Muscle layer of duodenum (tissue), 2 donors: Measurements from ENCODE around the gene CD164L2.
"Not testable (repeated sequence)": the region's sequence is repeated elsewhere in the genome, so short reads cannot be mapped to it uniquely, and the experiment has no call there.

Experiments
- H3K27ac ChIP-seq: one replicate; pipeline ENCODE4 v1.7.0; 2013; ENCODE audit warnings: mild to moderate bottlenecking, low read length
- H3K27me3 ChIP-seq: one replicate; pipeline ENCODE4 v1.7.0; 2013; ENCODE audit warnings: low read depth, mild to moderate bottlenecking, control low read depth, low read length
- H3K36me3 ChIP-seq, 2 donors: one replicate each; pipeline ENCODE4 v1.7.0; 2013; ENCODE audit warnings: low read length in 2 of 2, control low read depth in 1 of 2, mild to moderate bottlenecking in 1 of 2; ENCODE audit not compliant: insufficient read depth in 2 of 2, control insufficient read depth in 1 of 2
- H3K4me1 ChIP-seq, 2 donors: one replicate each; pipeline ENCODE4 v1.7.0; 2013; ENCODE audit warnings: low read length in 2 of 2, mild to moderate bottlenecking in 2 of 2, control low read depth in 1 of 2, moderate library complexity in 1 of 2; ENCODE audit not compliant: insufficient read depth in 2 of 2, control insufficient read depth in 1 of 2
- H3K4me3 ChIP-seq, 2 donors: one replicate each; pipeline ENCODE4 v1.7.0; 2013; ENCODE audit warnings: low read length in 2 of 2, low read depth in 1 of 2, mild to moderate bottlenecking in 1 of 2
- H3K9me3 ChIP-seq, 2 donors: one replicate each; pipeline ENCODE4 v1.7.0; 2013; ENCODE audit warnings: low read length in 2 of 2, control low read depth in 1 of 2, mild to moderate bottlenecking in 1 of 2; ENCODE audit not compliant: control insufficient read depth in 1 of 2
- donor health status: healthy.

Gene CD164L2

DNA sequence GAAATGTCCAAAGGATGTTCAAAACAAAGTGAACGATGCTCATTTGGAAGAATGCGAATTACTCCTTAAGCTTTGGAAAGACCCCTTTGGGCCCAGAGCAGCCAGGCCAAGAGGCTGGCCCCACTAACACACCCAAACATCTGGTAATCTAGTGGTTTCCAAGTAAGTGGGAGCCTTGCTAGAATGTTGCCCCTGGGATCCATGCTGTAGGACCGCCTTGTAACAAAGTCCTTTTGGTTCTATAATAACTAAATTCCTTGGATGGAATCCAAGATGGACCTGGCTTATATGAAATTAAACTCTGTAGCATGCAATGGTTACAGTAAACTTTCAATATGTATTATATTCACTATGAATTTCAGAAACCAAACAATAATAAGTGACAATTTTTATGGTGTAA is 34.6 kb upstream of the CD164L2 start:
- Histone ChIP-seq H3K4me1 (peaks cover 15 to 39% of the 10 kb centered on the region in 2 donors), H3K36me3 (peaks cover 47% of the 10 kb centered on the region in 2 donors), H3K27ac (peak overlapping the region; percentile 83), H3K4me3 (no peak overlapping the region), H3K27me3 (no peaks in the 10 kb centered on the region), H3K9me3 (no peaks in the 10 kb centered on the region)

GRCh38 chr1:27416387-27417111 is 33.4 kb upstream of the CD164L2 start:
- peaks cover 55 to 57% of the 10 kb centered on the region in 2 donors for H3K36me3 ChIP-seq
- H3K27me3 ChIP-seq = no peaks in the 10 kb centered on the region
- H3K9me3 ChIP-seq = no peaks in the 10 kb centered on the region
- H3K27ac ChIP-seq = no peak overlapping the region
- no peak overlapping the region for H3K4me3 ChIP-seq
- H3K4me1 ChIP-seq = peaks cover 15 to 36% of the 10 kb centered on the region in 2 donors

DNA sequence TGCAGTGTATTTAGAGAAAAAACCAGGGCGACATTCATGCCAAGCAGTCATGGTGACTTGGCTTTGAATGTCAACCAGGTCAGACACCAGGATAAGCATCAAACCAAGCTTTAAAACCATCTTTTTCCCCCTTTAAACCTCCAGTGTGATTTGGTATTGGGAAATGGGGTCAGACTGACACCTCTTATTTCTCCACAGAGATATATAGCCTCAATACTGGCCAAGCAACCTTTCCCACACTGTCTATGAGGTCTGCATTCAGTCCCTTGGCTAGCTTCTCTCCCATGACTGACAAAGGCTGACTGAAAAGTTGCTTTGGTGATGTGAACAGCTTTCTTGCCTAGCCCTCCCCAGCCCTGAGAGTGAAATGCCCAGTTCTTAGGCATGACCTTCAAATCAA is 31.0 kb upstream of the CD164L2 start:
- H3K4me1 ChIP-seq = peaks cover 14 to 31% of the 10 kb centered on the region in 2 donors
- H3K9me3 ChIP-seq = no peaks in the 10 kb centered on the region
- H3K4me3 ChIP-seq = no peak overlapping the region
- no peaks in the 10 kb centered on the region for H3K27me3 ChIP-seq
- H3K27ac ChIP-seq = no peak overlapping the region
- peaks cover 73 to 79% of the 10 kb centered on the region in 2 donors for H3K36me3 ChIP-seq

GRCh38 chr1:27413004-27413403 is 29.9 kb upstream of the CD164L2 start:
- Histone ChIP-seq H3K27me3 (no peaks in the 10 kb centered on the region), H3K9me3 (no peaks in the 10 kb centered on the region), H3K4me1 (peaks cover 6 to 20% of the 10 kb centered on the region in 2 donors), H3K36me3 (peaks cover 81 to 87% of the 10 kb centered on the region in 2 donors), H3K4me3 (no peak overlapping the region), H3K27ac (no peak overlapping the region)

DNA sequence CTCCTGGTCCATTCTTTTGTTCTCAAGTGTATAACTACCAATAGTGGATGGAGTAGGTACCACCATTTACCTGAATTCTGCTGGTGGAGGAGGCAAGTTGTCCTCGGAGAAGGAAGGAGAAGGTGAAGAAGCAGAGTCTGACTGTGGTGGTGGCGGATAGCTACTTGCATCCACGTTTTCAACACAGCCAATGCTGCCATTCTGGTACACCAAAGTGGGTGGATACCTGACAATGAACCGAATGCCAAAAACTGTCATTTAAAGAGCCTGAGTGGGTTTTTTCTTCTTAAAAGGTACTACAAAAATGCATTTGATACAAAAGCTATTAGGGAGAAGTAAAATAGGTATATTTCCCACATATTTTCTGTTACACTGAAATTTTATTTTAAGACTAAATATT is 29.4 kb upstream of the CD164L2 start:
- no peaks in the 10 kb centered on the region for H3K9me3 ChIP-seq
- H3K27ac ChIP-seq = no peak overlapping the region
- peaks cover 84 to 87% of the 10 kb centered on the region in 2 donors for H3K36me3 ChIP-seq
- no peak overlapping the region for H3K4me3 ChIP-seq
- H3K27me3 ChIP-seq = no peaks in the 10 kb centered on the region
- H3K4me1 ChIP-seq = peaks cover 4 to 15% of the 10 kb centered on the region in 2 donors

DNA sequence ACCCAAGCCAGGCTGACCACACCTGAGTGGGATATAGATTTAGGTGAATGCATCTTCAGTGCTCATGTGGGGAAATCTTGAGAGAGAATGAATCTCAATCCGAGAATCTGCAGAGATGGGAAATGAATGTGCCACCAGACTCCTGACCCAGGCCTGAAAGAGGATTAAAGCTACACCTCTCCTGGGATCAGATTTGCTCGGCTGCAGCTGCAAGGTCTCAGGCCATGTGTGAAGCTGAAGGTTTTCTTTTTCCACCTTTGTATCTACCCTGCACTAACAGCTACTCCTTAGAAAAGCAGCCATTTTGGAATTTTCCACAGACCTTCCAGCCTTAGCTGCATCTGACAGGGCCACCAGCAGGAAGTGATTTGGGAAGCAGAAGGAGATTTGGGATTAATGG is 27.6 kb upstream of the CD164L2 start:
- peaks cover 4 to 6% of the 10 kb centered on the region in 2 donors for H3K4me1 ChIP-seq
- peaks cover 74 to 84% of the 10 kb centered on the region in 2 donors for H3K36me3 ChIP-seq
- H3K27ac ChIP-seq = no peak overlapping the region
- no peaks in the 10 kb centered on the region for H3K9me3 ChIP-seq
- no peak overlapping the region for H3K4me3 ChIP-seq
- no peaks in the 10 kb centered on the region for H3K27me3 ChIP-seq

DNA sequence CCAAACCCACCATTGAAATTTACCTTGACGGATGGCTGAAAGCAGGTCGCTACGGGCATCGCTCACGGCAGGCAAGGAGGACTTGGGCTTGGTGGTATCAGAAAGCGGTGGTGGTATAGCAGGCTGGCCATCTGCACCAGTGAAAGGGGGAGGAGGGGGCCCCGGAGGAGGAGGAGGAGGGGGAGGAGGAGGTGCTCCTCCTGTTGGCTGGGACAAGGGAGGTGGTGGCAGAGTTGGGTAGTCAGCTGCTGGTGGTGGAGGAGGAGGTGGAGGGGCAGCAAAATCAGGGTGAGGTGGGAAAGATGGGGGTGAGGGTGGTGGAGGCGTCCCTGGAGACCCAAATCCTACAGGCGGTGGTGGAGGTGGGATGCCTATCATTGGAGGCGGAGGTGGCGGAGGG is 26.5 kb upstream of the CD164L2 start:
- Histone ChIP-seq H3K27ac (no peak overlapping the region), H3K4me3 (no peak overlapping the region), H3K9me3 (no peaks in the 10 kb centered on the region), H3K27me3 (no peaks in the 10 kb centered on the region), H3K36me3 (peaks cover 64 to 75% of the 10 kb centered on the region in 2 donors), H3K4me1 (peaks cover 4 to 15% of the 10 kb centered on the region in 2 donors)

DNA sequence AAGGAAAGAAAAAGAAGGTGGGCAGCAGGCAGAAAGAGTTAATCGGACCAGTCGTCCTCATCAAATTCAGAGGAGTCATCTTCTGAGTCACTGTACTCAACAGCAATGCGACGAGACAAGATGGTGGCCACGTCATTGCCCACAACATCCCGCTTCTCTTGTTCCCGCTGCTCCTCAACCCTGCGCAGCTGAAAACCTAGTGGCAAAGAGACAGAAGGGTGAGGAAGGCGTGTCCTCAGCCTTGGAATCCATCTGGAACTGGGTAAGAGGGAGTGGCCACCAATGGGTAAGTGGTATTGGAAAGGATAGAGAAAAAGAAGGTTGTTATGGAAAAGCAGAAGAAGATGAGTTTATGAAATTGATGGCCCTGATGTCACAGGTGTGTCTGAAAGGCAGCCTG is 25.0 kb upstream of the CD164L2 start:
- H3K9me3 ChIP-seq = no peaks in the 10 kb centered on the region
- no peaks in the 10 kb centered on the region for H3K27me3 ChIP-seq
- peaks cover 49 to 64% of the 10 kb centered on the region in 2 donors for H3K36me3 ChIP-seq
- peaks cover 7 to 27% of the 10 kb centered on the region in 2 donors for H3K4me1 ChIP-seq
- H3K4me3 ChIP-seq = no peak overlapping the region
- H3K27ac ChIP-seq = no peak overlapping the region

DNA sequence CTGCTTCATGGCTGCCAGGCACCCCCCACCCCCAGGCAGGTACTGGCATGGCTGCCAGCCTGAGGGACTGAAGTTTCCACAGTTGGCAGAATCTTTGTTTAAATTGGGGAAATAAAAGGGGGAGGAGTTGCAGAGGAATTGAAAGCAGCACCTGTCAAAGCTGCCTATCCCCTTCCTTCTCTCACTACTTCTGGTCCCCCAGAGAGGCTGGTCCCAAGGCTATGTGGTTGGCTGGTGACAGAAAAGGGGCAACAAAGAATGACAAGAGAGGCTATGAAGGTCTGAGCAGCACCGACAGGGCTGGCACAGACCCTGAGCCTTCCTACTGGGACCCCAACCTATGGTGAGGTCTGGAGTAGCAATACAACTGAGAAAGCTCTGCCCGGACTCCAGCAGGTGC is 23.7 kb upstream of the CD164L2 start:
- Histone ChIP-seq H3K4me1 (peaks cover 17 to 40% of the 10 kb centered on the region in 2 donors), H3K36me3 (peaks cover 36 to 50% of the 10 kb centered on the region in 2 donors)
- H3K27ac ChIP-seq, H3K4me3 ChIP-seq, H3K9me3 ChIP-seq, H3K27me3 ChIP-seq: not testable (repeated sequence)

DNA sequence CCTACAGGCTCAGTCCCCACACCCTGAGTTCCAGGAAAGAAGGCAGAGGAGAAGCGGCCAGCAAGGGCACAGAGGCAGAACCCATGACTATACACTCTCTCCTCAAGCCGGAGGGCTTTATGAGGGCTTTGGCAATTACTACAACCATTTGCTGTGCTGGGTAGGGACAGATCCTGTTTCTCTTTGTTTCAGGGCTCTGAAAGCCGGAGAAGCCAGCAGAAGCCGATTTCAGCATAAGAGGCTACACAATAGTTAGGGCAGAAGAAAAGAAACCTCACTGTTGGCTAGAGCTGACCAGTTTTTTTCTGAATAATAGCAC is 23.2 kb upstream of the CD164L2 start:
- H3K9me3 ChIP-seq = no peaks in the 10 kb centered on the region
- no peaks in the 10 kb centered on the region for H3K27me3 ChIP-seq
- no peak overlapping the region for H3K27ac ChIP-seq
- H3K36me3 ChIP-seq = peaks cover 35 to 47% of the 10 kb centered on the region in 2 donors
- no peak overlapping the region for H3K4me3 ChIP-seq
- H3K4me1 ChIP-seq = peaks cover 17 to 45% of the 10 kb centered on the region in 2 donors

GRCh38 chr1:27405598-27406361 is 22.6 kb upstream of the CD164L2 start:
- not testable (repeated sequence) for H3K9me3 ChIP-seq, H3K4me3 ChIP-seq, H3K27me3 ChIP-seq, H3K27ac ChIP-seq
- peaks cover 17 to 49% of the 10 kb centered on the region in 2 donors for H3K4me1 ChIP-seq
- peaks cover 30 to 42% of the 10 kb centered on the region in 2 donors for H3K36me3 ChIP-seq
